Measurements from ENCODE around the gene MYO5B.
"Not testable (repeated sequence)": the region's sequence is repeated elsewhere in the genome, so short reads cannot be mapped to it uniquely, and the experiment has no call there.

Gene MYO5B

DNA sequence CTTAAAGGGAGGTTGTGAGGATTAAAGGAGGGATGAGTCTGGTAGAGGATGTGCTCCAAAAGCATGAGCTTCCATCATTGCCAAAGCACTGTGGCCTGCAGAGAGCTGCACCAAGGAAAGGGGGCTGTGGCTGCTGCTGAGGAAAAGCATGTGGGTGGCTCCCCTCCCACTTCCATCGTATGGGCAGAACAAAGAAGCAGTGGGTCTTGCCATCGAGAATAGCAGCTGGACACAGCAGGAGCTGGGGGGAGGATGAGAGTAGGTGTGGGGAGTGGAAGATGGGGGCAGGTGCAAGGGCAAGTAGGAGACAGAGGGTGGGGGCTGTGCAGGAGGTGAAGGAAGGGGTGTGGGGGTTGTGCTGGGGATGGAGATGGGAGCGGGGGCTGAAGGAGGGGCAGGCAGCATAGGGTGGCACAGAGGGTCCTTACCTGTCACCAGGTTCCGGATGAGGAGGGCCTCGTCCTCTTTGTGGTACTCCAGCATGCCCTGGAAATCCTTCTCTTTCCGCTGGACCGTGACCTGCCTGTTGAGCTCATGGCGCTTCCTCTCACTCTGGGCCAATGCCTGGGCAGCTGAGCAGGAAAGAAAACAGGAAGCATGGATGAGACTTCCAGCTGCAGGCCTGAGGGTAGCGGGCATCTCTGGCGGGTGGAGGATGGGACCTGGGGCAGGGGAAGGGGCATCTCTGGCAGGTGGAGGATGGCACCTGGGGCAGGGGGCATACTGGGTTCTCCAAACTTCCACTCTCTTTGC lies 348.1 kb downstream of the MYO5B start:
- DNase-seq: no peak

DNA sequence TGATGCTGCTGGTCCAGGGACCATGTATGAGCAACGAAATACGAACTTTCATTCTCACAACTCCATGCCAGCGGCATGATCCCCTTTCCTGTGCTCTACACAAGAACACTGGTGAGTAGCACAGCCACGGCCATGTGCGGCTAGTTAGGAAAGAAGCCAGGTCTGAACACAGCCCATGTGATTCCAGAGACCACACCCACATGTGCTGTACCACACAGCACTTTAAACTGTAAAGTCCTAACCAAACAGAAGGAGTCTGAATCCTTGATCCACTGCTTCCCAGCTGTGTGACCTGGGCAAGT lies 348.6 kb downstream of the MYO5B start:
- peak; percentile 32 for DNase-seq

DNA sequence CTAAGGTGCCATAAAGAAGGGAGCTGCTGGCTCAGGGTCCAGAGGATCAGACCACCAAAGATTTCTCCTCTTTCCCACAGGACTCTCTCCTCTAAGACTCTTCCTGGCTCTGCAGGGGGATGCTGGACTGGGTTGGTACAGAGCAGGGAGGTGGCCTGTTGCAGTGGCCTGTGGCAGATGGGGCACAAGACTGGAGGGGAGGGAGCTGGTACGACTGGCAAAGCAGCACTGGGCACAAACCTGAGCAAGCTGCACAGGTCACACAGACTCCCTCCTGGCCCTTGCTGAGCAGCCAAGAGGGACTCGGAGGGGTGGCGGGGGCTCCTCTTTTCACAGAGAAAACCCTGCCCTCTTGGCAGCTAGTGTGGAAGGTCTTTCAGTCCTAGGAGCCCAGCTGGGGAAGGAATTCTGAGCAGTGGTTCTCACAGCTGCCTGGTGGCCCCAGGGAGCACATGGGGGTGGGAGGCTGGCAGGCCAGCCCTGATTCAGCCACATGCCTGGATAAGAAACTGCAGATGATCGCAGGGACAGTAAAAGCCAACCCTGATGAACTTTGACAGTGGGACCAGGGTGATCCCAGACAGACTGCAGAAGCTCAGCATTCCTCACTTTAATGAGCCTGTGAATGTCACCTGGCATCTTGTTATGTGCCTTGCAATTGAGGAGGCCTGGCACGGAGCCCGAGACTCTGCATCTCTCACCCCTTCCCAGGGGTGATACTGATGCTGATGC lies 349.2 kb downstream of the MYO5B start:
- no peak for DNase-seq

DNA sequence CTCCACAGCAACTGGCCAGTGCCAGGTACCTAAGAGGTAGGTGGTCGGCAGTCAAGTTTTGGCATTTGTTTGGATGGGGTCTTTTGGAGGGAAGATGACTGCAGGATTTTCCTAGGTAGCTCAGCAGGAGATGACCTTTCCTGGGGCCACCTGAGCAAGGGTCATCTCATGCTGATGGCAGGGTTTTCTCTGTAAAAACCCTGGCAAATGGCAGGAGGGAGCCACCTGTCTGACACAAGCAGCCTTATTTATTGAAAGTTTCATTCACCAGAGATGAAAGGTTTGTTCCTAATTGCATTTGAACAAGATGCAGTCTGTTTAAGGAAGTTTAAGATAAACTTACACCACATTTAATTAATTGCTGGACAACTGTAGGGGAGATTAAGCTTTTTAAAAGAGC lies 350.0 kb downstream of the MYO5B start:
- DNase-seq: no peak

DNA sequence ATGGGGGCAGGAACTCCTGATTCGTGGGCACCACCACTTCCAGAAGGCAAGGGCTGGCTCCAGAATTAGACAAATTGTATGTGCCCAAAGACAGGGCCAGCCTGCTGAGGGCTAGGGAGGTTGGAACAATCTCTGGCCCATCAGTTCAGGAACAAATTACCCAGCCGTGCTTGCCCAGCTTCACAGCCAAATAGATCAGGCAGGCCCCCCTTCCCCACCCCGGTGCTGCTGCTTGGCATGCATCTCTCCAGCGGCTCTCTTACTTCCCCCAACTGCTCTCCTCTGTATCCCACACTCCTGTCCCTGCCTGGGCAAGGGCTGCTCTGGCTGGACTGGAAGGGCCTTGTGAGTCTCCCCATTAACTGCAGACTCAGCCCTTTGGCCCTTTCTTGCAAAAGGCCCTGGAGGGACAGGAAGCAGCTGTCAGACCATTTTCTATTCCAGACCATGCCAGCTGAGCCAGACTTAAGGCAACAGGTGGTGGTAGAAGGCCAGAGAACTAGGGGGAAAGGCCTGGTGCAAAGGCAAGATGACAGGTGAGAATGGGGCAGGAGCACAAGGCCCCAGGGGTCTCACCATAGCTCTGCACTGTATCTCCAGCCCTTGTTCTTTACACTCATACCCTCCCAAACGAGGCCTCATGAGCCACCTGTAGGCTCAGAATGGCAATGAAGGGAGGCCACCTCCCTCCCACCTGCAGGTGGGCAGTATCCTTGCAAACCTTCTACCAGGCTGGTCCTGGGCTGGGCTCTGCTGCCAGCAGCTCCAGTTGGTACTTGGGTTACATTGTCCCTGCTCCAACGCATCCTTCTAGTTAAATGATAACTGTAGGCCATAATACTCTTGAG lies 350.9 kb downstream of the MYO5B start:
- no peak for DNase-seq

DNA sequence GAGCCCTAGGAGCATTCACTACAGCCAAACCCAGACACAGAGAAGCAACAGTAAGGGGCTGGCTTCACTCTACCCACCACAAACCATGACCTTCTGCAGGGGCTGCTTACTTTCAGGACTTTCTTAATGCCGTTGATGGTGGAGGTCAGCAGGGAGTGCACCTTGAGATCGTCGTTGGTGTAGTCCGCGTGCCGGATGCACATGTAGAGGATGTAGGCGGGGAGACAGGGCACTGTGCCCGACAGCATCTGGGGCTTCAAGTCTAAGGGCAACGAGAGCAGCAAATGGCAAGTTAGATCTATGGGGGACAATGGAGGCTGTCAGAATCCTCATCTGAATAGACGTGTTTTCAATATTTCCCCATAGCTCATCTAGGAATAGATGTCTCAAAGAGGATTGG lies 351.8 kb downstream of the MYO5B start:
- no peak for DNase-seq

DNA sequence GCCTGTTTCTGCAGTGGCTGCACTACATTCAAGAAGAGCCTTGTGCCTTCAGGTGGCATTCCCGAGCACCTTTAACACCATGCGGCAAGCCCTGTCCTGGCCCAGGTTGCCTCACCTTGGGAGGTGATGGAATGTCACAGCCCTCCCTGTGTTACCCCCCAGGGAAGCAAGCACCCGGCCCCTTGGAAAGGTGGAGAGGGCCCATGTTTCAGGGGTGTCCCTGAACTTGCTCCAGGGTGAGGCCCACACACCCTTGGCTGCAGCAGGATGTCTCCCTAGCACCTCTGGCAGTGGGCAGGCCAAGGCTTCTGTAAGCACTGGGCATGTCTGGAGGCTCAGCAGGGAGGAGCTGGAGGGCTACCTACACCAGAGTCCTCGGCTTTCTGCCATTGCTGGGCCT lies 352.3 kb downstream of the MYO5B start:
- no peak for DNase-seq

DNA sequence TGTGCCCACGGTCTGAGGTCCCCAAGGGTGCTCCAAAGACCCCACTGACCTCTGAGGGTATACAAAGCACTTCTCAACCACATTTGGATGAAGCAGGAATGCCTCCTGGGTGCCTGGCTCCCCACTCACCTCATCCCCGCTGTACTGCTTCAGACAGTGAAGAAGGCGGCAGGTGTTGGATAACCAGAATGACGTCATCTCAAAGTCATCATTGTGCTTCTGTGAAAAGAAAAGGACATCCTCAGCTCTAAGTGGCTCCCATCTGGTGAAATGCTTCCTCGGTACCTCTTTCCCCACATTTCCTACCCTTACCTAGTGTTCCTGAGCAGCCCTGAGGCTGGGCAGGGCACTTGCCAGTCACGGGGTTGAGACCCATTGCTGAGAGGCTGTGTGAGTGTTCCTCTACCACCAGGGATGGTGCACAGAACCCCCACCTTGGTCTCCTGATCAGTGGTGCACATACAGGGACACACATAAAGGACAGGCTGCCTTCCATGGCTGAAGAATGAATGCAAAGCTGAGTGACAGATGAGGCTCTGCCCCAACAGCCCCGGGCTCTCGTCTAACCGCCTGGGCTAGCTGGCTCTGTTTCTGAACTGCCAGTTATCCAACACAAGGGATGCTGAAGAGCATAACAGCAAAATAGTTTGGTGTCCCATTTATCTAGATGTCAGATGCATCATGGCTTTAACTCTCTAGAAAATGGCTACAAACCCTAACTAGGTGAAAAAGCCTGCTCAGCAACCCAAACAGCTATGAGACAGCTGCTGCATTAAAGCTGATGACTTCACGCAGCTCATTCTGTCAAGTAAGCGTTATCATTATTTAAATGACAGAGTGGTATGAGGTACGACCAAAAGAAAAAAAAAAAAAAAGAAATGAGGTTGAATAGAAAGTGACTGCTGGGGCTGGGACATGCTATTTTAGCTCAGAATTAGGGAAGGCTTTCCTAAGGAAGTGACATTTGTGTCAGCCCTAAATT lies 353.4 kb downstream of the MYO5B start:
- DNase-seq: no peak

DNA sequence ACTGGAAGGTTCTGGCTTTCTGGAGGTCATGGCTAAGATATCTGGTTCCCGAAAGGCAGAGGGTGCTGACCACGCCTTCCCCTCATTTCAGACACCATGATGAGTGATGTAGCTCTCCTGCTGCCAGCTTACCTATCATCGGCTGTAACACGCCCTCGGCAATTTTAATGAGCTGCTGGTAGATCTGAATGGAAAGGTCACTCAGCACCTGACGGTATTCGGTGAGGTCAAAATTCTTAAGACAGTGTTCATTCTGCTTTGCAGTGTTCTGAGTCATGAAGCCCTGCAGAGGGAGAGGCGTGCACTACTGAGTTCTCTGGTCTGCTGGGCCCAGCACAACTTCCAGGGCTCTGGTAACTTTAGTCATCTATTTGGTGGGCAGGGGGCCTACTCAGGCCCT lies 355.9 kb downstream of the MYO5B start:
- DNase-seq: peak; percentile 58

DNA sequence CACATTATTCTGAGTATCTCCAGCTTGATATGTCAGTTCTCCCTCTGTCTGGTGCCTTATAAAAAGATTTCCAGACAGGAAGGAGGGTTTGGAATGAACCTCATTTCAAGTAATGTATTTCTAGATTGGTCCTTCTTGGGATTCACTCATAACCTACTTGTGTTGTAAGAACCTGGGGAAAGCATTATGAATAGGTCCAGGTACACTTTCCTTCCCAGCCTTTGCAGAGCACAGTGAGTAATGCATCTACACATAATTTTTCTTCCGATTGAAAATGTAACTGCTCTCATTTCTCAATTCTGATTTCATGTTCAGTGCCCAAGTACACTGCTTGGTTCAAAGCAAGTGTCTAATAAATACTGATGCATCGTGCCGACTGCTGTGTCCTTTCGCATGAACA lies 356.6 kb downstream of the MYO5B start:
- DNase-seq: no peak

DNA sequence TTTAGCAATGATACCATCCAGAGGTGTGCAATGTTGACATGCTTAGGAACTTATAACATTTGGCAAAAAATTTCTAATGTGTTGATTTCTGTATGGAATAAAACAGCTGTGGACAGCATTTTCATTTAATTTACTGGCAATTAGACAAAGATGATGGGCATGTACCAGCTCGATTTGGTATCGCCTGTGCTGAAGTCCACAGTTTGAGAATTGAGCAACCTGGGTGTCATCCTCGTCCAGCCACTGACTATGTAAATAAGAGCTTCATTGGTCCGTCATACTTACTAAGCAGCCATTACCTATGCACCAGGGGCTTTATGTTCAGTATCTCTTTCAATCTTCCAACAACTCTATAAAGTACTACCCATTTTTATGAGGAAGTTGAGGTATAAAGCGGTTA lies 357.1 kb downstream of the MYO5B start:
- no peak for DNase-seq

DNA sequence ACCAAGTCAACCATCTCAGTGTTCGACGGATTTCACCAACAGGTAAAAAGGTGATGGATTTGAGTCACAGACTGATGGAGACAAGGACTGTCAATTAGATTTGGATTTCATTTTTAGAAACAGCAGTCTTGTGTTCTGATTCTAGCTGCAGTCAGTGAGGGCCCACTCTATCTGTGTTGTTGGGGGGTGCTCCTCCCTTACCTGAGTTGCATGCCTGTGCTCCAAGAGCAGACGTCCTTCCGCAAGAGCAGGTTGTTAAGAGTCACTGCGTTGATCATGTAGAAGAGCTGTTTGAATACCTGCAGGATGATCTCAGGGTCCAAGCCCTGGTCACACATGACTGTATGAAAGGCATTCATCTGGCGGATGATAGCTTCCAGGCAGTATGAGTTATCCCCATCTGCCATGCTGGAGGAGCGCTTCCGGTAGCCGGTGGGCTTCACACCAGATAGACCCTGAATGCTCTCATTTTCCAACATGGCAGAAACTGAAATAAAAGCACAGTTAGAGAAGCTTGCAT lies 357.6 kb downstream of the MYO5B start:
- DNase-seq: not testable (repeated sequence)

DNA sequence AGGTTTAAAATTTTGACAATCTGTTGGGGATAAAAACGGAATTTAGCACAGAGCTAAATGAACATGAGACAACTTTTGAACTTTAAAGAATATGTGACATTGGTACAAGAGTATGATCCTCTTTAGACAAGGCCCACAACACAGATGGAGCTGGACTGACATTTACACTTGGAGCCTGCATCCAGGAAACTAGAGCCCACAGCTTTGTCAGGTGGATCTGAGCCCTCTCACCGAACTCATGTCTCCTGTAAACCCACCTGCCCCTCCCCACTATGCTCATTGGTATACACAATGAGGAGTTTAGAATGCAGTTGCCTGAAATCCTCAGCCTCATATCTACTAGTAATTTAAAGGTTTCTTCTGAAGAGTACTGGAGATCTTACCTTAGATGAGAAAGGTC lies 359.5 kb downstream of the MYO5B start:
- no peak for DNase-seq

DNA sequence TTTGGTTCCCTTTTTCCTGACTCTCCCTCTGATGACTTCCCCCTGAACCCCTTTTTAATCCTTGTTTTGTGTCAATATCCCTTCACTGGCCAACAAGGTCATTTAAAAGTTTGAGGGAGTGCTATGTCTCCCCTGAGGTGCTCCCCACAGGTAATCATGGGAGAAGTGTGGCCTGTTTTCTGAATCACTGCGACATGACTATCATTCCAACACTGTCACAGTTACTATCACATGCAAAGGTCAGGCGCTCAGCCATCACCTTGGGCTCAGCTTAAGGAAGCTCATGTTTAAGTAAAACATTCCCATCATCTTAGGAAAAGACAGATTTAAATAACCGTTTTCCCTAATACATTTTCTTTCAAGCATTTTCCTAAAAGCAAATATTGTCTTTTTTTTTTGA lies 360.7 kb downstream of the MYO5B start:
- DNase-seq: no peak

DNA sequence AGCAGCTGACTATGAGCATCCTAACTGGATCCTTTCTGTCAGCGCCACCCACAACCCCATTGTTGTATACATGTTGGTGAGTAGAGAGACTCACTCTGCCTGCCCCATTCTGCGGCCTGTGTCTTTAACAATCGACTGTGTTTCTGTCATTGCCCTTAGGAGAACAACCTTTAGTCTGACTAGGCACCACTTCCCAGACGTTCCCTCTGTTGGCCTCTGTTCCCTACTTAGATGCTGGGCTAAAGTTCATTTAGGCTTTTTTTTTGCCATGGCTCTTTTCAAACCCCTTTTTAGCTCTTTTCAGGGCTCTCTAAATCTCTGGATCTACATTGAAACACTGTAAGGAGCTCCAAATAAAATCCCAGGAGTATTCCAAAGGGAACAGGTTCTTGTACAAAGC lies 361.1 kb downstream of the MYO5B start:
- DNase-seq: no peak

DNA sequence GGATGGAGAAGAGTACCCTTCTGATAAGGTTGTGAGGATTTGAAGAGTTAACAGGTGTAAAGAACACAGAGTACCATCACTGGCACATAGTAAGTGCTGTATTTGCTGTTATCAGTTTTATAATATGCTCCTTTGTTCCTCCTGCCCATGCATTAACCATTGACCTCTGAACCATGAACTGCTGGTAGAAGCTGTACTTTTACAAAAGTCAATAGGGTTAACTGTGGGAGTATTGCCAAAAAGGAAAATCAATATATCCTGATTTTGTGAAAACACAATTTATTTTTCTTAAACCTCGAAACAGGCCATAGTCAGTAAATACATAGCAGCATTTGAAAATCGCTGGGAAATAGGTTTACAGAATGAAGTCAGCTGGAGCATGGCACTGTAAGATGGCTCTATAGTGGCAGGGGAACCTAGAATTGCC lies 362.7 kb downstream of the MYO5B start:
- DNase-seq: no peak

DNA sequence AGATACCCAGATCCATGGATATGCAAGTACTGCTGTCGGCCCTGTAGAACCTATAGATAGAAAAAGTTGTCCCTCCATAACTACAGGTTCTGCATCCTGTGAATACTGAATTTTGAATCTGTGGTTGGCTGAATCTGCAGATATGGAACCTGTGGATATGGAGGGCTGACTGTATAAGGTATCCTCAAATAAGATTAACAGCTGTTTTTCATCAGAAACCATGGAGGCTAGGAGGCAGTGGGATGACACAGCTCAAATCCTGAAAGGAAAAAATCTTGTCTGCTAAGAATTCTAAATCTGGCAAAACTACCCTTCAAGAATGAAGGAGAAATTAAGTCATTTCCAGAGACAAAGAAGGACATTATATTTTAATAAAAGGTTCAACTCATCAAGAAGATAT lies 367.0 kb downstream of the MYO5B start:
- DNase-seq: no peak

DNA sequence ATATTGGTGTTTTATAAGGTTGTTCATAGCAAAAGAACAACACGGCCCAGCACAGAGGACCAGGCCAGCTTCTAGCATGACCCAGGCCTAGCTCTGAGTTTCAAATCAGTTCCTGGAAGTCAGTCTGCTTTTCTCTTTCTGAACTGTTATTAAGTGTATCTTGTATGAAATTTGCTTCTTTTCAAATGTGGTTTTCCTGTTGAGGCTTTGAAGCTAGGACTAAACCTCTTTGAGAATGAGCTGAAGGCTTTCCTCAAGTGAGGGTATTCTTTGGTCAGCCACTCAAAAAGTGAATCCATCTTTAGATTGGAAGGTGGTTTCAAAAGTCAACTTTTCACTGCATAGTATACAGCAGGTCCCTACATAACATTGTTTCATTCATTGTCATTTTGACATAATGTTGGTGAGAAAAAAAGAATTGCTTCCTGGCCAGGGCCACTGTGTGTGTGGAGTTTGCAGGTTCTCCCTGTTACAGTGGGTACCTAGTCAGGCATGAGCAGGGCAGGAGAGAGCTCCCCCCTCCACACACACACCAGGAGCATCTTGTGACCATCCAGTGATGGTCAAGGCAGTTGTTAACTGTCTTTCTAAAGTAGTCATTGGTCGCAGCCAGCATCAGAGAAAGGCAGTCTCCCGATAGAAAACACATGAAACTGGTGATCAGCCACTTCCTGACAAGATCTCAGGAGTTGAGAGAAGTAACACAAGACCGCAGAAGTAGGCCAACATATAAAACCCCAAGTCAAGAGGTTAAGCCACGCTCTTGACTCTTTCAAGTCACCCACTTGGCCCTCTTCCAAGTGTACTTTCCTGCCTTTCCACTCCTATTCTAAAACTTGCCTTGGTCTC lies 374.9 kb downstream of the MYO5B start:
- DNase-seq: peak; percentile 9

DNA sequence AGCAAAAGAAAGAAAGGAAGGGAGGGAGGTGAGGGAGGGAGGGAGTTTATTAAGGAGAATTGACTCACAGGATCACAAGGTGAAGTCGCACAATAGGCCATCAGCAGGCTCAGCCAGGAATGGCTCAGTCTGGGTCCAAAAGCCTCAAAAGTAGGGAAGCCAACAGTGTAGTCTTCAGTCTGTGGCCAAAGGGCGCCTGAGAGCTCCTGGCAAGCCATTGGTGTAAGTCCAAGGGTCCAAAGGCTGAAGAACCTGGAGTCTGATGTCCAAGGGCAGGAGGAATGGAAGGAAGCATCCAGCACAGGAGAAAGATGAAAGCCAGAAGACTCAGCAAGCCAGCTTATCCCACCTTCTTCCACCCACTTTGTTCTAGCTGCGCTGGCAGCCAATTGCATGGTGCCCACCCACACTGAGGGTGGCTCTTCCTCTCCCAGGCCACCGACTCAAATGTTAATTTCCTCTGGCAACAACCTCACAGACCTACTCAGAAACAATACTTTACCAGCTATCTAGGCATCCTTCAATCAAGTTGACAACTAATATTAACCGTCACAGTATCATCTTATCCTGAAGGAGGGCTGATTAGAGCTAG lies 375.8 kb downstream of the MYO5B start:
- DNase-seq: no peak

DNA sequence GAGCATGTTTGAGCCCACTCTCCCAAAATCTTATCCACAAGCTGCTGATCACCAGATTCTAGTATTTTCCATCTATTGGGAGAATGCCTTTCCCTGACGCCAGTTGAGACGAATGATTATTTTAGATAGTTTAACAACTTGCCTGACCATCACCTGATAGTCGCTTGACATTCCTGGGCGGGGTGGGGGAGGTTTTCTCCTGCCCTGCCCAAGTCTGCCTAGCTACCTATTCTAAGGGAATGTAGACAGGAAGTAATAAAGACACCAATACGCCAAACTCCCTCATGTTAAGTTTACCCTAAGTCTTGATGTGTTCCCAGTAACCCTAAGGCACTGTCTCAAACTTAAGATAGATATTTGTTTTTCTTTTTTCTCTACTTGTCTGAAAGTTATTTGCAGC lies 377.0 kb downstream of the MYO5B start:
- DNase-seq: no peak

DNA sequence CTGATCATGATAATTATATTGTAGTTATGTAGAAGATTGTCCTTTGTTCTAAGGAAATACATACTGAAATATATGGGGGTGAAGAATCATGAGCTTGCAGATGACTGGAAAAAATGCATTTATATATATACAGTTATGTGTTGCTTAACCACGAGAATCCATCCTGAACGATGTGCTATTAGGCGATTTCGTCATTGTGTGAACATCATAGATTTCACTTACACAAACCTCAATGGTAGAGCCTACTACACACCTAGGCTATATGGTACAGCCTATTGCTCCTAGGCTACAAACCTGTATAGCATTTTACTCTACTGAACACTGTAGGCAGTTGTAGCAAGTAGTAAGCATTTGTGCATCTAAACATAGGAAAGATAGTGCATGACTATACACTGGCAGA lies 379.0 kb downstream of the MYO5B start:
- DNase-seq: no peak

Measured in HCEC 1CT (cell line).